Kidney epithelial cell (primary cell): Measurements from ENCODE around the gene HMX2. TPM values are rescaled to one million over a fixed set of nuclear protein-coding genes. Genes with fewer than 3 reads are reported as not detected.
"Not testable (repeated sequence)": the region's sequence is repeated elsewhere in the genome, so short reads cannot be mapped to it uniquely, and the experiment has no call there.

Source experiments
- DNase-seq: peaks from one replicate; pipeline ENCODE4 v3.0.0-alpha.2; 2010; ENCODE audit warnings: low read depth
- H3K27me3 ChIP-seq: 2 replicates; pipeline ENCODE4 v1.6.0; 2011; ENCODE audit warnings: low read length; ENCODE audit not compliant: control insufficient read depth, insufficient read depth
- H3K36me3 ChIP-seq: 2 replicates; pipeline ENCODE4 v1.5.1; 2011; ENCODE audit warnings: low read length; ENCODE audit not compliant: control insufficient read depth, insufficient read depth
- H3K4me3 ChIP-seq: 2 replicates; pipeline ENCODE4 v1.5.1; 2011; ENCODE audit warnings: low read depth, mild to moderate bottlenecking, control low read depth, low read length
- total RNA-seq: library from RNA; depleted of rRNA; stranded (reverse); fragments of >200 nt; gene quantifications from 2 replicates; pipeline ENCODE4 v1.2.3, GENCODE V29; 2015
- TF ChIP-seq, protein P1 (sequence below): IDR thresholded peaks from 2 replicates; pipeline ENCODE4 v1.5.1; 2011; ENCODE audit warnings: mild to moderate bottlenecking, moderate library complexity, low read length, control low read depth, inconsistent platforms; ENCODE audit not compliant: insufficient read depth, poor library complexity, severe bottlenecking

The HMX2 gene
- total RNA-seq, 1 donor from 2014 or later = not detected

DNA sequence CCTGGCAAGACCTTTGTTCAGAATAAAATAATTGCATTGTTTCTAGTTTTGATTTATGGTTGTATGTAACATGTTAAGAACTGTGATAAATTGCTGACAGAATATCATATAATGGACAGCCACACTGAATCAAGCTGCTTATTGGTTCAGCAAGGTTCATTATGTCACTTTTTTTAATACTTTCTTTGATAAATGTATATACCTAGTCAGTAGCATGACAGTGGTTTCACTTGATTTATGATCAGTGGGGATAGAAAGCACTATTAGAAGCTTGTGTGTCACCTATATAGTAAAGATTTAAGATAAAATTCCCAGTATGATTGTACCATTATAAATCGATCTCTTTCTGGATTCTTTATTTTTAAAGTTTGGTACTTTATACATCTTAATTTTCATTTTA is 10.7 kb downstream of the HMX2 start:
- TF ChIP-seq, protein P1, sequence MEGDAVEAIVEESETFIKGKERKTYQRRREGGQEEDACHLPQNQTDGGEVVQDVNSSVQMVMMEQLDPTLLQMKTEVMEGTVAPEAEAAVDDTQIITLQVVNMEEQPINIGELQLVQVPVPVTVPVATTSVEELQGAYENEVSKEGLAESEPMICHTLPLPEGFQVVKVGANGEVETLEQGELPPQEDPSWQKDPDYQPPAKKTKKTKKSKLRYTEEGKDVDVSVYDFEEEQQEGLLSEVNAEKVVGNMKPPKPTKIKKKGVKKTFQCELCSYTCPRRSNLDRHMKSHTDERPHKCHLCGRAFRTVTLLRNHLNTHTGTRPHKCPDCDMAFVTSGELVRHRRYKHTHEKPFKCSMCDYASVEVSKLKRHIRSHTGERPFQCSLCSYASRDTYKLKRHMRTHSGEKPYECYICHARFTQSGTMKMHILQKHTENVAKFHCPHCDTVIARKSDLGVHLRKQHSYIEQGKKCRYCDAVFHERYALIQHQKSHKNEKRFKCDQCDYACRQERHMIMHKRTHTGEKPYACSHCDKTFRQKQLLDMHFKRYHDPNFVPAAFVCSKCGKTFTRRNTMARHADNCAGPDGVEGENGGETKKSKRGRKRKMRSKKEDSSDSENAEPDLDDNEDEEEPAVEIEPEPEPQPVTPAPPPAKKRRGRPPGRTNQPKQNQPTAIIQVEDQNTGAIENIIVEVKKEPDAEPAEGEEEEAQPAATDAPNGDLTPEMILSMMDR = no peak

DNA sequence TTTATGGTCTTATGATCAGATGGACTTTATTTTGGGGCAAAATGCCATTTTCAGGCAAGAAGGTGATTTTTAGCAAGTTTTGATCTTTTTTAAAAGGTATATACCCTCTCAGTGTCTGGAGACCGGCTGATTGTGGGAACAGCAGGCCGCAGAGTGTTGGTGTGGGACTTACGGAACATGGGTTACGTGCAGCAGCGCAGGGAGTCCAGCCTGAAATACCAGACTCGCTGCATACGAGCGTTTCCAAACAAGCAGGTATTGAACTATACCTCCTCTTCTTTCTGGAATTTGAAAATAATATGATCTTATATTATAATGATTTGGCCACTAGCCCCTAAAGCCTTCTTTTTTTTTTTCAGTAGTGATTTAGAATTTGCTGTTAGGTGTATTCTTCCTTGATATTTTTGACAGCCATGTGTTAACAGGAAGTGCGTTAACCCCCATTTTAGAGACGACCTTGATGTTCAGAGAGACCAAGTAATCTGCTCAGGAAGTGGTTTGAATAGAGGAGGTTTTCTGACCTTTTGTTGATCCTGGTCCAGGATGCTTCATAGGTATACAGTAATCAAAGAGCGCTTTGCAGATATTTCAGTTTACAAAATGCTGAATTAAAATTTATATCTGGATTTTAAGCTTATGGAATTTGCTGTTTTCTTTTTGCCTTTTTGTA is 12.5 kb downstream of the HMX2 start:
- TF ChIP-seq, protein P1 = no peak
- DNase-seq = no peak
- H3K4me3 ChIP-seq = no peak overlapping the region
- peaks cover 6% of the 10 kb centered on the region for H3K36me3 ChIP-seq
- H3K27me3 ChIP-seq = no peaks in the 10 kb centered on the region

More for the DNA sequence above, 10.7 kb downstream of the HMX2 start:
- Histone ChIP-seq H3K4me3 (no peak overlapping the region), H3K36me3 (peaks cover 6% of the 10 kb centered on the region), H3K27me3 (no peaks in the 10 kb centered on the region)
- no peak for DNase-seq

DNA sequence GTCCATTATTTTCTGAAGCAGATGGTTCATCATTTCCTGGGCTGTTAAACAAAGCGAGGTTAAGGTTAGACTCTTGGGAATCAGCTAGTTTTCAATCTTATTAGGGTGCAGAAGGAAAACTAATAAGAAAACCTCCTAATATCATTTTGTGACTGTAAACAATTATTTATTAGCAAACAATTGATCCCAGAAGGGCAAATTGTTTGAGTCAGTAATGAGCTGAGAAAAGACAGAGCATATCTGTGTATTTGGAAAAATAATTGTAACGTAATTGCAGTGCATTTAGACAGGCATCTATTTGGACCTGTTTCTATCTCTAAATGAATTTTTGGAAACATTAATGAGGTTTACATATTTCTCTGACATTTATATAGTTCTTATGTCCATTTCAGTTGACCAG is 16.4 kb downstream of the HMX2 start:
- no peaks in the 10 kb centered on the region for H3K27me3 ChIP-seq
- H3K4me3 ChIP-seq = no peak overlapping the region
- peaks cover 6% of the 10 kb centered on the region for H3K36me3 ChIP-seq
- TF ChIP-seq, protein P1 = no peak
- no peak for DNase-seq

DNA sequence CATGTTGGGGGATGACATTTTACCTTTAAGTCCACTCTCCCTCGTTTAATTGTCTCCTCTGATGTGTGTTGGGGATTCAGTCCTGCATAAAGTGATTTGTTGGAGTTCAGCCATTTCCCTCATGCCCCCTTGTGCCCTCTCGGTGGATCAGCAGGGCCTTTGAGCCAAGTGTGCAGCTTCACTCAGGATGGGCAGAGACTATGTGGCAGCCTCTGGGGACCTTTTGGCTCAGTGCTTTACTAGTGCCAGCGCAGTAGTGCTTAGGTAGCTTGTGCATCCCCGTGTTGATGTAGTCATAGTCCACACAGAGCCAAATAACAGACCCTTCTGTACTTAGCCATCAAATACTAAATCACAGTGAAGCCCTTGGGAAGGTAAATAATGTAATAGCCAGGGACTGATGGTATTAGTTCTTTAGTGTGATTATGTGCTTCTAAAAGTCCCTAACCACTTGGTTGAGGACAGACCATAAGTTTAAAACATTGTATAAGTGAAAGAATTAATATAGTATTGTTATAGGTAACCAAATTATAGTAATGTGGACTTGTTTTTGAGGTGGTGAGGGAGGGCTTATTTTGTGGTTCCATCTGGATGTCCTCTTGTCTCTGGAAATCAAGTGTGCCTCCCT is 17.6 kb downstream of the HMX2 start:
- DNase-seq = no peak
- Histone ChIP-seq H3K4me3 (no peak overlapping the region), H3K36me3 (peaks cover 4% of the 10 kb centered on the region), H3K27me3 (no peaks in the 10 kb centered on the region)
- TF ChIP-seq, protein P1 = no peak

DNA sequence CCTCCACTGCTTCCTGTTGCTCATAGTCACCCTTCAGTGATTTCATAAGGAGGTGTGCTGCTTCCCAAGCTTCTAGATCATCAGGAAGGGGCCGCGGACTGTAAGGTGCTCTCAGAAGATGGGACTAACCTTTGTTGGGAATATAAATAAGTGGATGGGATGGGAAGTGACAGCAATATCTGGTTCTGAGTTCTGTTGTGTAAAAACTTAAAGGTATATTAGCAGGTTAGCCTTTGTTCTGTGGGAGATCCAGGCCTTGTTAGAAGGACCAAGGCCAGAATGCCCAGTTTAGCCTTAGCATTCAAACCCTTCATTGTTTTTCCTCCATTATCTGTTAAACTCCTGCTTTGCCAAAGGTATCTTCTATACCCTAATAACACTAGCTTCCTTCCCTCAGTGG is 18.7 kb downstream of the HMX2 start:
- Histone ChIP-seq H3K4me3 (no peak overlapping the region), H3K27me3 (no peaks in the 10 kb centered on the region), H3K36me3 (peaks cover 3% of the 10 kb centered on the region)
- DNase-seq = no peak
- TF ChIP-seq, protein P1 = no peak

DNA sequence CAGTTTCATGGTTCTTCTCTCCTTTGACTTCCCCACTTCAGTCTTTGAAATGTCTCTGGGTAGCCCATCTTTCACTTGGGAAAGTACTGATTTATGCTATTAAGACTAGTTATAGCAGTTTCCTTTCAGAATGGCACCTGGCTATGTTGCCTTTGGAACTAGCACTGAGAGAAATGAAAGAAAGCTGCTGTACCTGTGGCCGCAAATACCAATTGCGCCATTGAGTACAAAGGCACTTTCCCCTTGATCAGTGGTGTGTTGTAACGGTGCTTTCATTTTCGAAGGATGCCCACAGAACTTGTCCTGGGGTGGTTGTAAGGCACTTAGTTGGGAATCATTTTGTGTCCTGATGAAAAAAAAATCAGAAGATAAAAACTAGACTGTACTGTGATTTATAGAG is 23.0 kb downstream of the HMX2 start:
- Histone ChIP-seq H3K27me3 (no peaks in the 10 kb centered on the region), H3K4me3 (no peak overlapping the region), H3K36me3 (no peaks in the 10 kb centered on the region)
- no peak for DNase-seq
- TF ChIP-seq, protein P1 = no peak

DNA sequence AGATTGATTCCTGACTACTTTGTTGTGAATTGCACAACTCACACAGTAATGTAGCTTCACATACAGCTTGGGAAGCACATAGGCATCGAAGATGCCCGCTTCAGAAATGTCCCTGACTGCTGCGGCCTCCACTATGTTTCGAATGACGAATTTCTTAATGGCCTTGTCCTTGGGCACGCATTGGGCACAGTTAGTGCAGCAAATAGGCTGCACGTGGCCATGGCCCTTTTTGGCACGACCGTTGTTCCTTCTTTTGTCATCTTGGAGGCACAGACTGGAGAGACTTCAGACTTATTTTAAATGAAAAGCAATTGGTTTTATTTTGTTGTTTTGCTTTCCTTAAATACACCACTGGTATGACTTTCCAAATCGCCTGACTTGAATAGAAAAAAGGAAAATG is 23.7 kb downstream of the HMX2 start:
- DNase-seq, H3K4me3 ChIP-seq, H3K27me3 ChIP-seq, H3K36me3 ChIP-seq: not testable (repeated sequence)
